ENCODE results near the gene ADARB2.

Gene ADARB2

DNA sequence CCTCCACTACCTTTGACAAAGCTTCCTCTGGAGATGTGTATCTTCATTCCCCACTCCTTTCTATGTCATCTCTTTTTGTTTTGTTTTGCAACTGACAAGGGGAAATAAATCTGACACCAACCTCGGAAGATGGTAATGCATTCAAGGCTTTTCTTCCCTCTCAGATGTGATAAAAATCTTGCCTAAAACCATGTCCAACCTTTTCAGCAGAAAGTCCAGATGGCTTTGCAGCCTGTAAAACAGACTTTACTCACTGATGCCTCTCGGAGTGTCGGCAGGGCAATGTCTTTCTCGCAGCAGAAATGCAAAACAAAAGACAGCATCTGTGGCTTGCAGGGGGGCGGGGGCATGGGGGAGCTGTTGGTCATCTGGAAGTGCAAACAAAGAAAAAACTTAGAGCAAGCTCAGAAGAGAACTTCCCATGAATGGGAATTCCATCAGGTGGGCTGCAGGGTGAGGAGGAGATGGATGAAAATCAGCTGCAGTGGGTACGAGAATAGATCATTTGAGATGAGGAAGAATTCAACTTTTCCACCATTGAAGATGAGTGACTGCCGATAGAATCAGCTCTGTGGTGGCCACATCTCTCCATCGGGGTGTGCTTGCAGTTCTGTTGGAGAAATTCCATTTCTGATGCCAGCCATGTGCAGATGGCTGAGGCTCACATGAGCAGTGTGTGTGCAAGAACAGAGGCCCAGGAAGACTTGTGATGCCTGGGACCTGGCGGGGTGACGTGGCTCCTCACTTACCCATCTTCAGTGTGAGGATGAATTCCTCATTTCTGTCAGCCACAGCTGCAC is 443.5 kb downstream of the ADARB2 start:
- DNase-seq: no peak

DNA sequence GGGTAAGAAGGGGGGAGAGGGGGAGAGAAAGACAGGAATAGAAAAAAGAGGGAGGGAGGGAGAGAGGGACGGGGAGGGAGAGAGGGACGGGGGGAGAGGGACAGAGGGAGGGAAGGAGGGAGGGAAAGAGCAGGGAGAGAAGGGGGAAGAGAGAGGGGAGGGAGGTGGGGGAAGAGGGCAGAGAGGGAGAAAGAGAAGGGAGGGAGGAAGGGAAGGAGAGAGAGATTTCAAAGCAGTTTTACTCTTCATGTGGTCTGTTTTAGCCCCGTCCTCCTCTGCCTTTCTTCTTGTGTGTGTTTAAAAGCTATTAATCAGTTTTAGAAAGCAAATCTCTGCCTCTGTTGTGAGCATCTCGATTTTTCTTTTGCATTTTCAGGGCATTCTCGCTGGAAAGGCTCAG is 444.2 kb downstream of the ADARB2 start:
- DNase-seq: no peak

DNA sequence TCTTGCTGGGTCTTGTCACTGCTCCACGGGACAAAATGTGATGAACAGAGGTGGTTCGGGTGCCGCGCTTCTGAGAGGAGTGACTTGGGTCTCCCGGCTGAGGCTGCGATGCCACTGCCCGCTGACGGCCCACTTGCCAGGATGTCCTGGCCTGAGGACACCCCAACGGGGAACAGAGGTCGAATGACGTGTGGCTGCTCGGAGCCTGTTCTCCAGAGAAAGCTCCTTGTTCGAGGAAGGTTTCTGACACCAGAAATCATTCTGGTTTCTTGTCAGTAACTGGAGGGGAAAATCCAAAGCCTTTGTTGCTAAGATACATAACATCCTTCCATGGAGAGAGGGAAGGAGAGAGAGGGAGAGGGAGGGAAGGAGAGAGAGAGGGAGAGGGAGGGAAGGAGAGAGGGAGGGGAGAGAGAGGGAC is 444.7 kb downstream of the ADARB2 start:
- no peak for DNase-seq

DNA sequence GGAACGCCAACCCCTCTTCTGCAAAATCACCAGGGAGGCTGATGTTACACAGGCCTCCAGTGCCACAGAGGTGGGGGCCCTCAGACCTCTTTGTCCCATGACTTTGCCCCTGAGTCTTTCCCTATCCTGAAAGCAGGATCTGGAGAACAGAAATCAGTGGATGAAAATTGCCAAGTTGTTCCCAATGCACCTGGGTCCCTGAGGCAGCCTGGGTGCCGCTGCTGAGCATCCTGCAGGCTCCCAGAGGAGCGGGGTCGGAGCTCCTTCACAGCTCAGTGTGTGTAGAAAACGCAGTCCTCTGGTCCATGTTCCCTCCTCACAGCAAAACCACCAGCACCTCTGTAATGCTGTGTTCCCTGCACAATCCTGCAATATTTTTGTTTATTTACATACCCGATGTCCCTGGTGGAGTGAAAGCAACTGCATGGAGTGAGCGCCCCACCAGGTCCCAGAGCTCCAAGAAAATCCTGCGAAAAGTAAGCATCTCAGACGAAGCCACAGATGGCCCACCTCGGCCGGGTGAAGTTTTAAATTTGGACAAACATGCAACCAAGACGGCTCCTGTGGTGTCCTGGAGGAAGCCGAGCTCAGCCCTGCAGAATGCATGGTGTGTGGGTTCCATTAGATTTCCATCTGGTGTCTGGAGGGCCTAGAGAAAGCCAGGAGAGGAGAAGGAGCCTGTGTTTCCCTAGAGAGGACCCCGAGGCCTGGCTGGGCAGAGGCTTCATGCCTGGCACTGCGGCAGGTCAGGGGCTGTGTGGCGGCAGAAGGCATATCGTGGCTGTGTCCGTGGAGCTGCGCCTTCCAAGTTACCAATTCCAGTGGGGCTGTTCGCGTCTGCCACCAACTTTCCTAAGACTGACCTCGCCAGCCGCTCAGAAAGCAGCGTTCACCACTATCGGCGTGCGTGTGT is 445.9 kb downstream of the ADARB2 start:
- no peak for DNase-seq

DNA sequence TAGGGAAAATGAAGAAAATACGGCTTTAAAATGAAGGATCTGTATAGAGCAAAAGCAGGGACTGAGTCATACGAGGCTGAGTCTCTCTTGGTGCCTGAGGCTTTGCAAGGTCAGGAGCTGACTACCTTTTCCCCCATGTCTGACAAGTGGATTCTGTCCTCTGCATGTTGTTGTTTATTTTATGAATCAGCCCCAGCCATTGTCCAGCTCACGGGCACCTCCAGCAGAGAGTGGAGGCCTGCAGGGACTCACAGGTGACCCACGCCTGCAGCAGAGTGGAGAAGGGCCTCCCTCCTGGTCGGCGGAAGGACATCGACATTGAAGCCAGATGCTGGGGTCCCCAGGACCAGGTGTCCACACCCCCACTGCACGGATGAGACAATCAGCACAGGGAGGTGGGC is 447.3 kb downstream of the ADARB2 start:
- no peak for DNase-seq

DNA sequence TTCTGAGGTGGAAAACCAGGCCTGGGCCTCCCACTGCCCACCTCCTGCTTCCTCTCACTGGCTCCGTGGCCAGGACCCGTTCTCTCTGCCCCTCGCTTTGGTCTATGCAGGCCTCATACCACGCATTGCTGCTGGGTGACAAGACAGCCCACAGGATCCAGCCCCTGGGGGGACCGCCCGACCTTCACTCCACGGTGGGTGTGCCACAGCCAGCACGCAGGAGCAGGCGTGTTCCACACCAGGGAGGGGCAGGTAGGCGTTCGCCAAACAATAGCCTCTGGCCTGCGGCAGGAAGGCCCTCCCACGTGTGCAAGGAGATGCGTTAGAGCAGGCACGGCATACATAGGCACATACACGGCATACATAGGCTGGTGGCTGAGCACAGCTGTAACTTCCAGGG is 447.7 kb downstream of the ADARB2 start:
- DNase-seq: no peak

DNA sequence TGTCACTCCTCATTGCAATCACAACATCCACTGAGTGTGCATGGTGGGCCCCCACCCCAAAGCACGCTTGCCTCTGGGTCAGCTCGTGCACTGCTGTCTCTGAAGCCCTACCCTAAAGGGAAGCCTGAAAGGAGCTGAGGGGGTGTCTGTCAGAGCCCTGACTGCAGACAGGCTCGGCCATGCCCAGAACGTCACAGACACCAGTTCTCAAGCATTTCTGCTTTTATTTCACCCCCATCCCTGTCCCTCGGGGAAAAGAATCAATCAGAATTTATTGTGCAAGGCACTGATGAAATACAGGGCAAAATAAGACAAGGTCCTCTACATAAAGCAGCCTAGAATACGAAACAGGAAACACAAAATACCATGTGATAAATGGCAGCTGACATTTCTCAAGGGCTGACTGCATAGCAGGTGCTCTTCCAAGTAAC is 449.3 kb downstream of the ADARB2 start:
- no peak for DNase-seq

DNA sequence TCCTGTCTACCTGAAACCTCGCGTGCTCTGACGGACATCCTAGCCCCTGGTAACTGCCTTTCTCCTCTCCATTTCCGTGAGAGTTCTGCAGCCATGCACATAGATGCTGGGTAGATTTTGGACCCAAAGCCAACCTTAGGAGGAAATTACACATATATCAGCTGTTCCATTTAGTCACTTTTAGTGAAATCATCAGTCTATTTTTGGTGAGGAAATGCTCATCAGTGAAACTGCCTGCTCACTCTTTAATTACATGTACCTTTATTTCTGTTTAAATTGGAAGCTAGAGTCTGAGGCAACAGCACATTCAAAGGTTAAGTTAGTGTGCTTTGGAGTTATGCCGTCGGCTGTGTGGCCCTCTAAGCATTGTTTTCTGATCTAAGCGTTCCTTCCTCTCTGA is 449.8 kb downstream of the ADARB2 start:
- DNase-seq: no peak

DNA sequence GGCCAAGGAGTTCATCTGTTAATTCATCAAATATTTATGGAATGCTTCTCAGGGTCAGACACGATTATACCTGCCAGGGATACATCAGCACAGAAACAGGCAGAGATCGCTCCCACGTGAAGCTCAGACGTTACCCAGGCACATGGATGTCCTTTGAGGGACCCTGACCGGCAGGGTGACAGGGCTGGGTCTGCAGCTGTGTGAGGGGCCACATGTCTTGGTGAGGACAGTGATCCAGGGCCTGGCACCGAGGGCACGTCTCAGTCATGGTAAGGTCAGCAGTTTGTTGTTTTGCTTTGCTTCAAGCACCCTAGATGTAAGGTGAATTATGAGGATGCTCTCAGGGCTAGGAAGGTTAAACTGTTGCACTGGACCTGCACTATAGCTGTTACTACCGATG is 453.2 kb downstream of the ADARB2 start:
- DNase-seq: no peak

DNA sequence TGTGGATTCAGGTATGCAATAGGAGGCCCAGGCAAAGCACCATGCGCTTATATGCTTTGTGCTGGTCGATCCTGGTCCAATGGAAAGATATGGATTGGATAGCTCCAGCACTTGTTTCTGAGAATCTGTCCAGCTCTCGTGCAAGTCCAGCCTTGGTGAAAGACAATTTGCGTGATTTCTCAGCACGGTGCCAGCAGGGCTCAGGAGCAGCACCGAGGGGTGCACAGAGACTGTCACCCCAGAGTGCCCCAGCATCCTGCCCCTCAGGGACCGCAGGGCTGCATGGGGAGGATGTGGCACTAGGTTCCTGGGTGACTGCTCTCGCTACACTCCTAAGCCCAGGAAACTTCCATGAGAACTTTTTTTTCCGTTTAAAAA is 455.9 kb downstream of the ADARB2 start:
- no peak for DNase-seq

DNA sequence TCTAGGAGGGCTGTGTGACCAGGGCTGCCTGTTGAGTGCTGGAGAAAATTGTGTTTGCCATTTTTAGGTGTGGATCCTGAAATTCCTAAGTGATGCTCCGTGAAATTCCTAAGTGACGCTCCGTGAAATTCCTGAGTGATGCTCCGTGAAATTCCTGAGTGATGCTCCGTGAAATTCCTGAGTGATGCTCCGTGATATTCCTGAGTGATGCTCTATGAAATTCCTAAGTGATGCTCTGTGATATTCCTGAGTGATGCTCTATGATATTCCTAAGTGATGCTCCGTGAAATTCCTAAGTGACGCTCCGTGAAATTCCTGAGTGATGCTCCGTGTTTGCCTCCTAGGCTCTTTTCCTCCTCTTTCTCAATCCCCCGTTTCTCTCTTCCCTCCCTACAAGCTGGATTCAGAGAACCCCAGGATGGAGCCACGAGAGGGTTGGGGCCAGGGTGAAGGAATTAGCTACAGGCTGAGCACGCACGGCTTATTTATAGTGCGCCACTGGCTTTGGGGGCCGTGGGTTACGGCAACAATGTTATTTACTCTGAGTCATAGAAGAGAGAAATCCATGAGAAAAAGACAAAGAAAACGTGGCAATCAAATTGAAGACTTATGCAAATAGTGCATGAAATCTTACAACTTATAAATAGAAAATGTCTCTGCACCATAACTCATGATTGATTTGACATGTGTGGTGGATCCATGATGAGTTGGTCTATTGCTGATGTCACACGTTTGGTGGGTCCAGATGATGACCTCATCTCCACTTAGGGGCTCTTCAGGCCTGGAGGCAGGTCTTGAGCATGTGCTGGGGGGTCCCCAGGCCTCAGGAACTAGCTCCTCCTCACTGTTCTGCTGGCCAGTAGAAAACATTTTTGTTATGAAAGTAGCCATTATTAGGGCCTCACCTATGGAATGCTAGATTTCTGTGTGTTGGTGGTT is 456.6 kb downstream of the ADARB2 start:
- no peak for DNase-seq

DNA sequence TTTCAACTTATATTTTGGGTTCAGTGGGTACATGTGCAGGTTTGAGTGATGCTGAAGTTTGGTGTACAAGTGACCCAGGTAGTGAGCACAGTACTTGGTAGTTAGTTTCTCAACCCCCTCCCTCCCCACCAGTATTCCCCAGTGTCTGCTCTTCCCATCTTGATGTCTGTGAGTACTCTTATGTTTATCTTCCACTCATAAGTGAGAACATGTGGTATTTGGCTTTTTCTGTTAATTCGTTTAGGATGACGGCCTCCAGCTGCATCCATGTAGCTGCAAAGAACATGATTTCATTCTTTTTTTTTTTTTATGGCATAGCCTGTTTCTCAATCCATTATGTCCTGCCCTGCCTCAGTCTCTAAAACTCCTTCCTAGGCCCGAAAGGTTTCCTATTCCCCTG is 459.0 kb downstream of the ADARB2 start:
- no peak for DNase-seq

DNA sequence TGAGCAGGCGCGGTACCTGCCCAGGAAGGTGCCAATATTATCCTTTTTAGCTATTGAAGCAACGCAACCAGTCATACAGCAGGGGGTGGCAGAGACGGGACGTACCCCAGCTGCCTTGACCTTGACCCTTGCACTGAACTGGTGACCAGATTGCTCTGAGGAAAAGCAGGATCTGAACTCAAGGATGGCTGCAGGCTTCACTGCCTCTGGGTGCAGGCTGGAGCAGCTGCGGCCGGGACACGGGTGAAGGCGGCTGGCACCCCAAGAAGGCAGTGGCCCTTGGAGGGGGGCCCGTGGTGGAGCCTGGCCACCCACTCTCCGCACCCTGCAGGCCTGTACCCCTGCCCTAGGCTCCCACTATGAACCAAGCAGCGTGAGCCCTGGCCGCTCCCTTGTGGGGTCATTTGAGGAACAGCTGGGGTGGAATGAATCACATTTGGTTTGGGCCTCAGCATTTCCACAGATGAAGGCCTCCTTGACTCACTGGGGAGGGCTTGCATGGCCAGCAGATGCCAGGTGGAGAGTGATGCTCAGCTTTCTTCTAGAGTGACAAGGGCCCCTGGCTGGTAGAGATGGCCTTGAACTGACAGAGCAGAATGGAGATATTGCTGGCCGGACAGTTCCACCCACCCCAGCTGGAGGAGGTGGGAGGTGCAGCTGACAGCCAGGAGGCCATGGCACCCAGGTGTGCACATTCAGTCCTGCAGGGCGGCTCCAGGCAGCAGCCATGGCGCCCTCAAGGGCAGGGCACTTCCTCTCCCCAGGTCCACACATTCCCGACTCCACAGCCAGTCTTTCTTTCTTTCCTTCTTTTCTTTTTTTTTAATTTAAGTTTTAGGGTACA is 462.4 kb downstream of the ADARB2 start:
- DNase-seq: no peak

DNA sequence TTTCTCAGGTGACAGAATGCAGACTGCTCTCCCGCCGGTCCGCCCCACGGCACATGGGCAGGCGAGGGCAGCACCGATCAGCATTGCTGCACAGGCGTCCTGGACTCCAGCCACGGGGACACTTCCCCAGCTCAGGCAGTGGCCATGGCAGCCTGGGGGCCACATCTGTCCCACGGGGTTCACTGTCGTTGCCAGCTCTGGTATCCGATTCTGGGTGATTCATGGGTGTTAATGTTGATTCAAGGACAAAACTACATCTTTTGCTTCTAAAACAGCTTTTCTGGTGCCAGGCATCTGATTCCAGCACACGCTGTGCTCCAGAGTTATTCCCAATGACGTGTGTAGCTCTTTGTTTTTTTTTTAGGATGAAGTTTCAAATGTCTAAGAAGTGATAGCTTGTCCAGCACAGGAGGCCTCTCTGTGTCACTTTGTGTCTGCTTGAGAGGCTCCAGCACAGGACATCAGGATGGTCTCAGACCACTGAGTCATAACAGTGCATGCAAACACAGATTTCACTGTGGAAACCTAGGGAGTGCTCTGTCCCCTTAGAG is 463.1 kb downstream of the ADARB2 start:
- no peak for DNase-seq

DNA sequence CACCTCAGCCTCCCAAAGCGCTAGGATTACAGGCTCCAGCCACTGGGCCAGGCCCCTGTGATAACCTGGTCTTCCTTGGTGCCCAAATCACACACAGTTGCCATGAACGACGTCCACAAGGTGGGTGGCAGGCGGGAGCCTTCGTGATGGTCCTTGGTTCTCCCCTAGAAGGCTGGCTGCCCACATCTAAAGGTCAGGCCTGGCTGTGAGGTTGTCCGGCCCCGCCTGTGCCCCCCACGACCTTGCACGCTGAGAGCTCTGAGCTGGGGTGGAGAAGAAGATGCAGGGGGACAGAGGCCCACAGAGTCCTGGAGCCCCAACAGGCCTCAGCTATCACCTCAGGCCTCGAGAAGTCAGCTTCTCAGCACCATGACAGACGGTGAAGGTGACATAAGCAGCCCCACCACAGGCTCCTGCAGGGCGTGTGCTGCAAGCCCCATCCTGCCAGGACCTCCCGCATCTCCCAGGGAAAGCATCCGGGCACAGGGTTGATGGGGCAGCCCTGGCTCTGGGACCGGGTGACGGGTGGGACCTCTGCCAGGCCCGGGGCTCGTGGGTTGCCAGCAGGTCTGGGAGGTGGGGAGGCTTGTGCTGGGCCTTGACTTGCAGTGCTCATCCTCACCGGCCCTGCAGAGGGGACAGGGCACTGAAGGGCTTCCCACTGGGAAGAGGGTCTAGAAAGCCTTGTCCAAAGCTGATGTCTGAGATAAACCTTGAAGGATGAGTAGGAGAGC is 463.8 kb downstream of the ADARB2 start:
- no peak for DNase-seq

DNA sequence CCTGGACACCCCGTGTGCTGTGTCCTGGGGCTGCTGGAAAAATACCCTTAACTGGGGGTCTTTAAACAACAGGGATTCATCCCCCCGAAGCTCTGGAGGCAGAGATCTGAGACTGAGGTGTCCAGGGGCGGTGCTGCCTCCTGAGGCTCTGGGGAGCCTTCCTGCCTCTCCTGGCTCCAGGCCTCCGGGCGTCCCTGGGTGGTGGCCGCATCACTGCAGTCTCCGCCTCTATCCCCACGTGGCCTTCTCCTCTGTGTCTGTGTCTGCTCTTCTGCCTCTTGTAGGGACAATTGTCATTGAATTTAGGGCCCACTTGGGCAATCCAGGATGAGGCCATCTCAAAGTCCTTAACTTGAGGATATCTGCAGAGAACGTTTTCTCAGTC is 464.6 kb downstream of the ADARB2 start:
- DNase-seq: no peak

DNA sequence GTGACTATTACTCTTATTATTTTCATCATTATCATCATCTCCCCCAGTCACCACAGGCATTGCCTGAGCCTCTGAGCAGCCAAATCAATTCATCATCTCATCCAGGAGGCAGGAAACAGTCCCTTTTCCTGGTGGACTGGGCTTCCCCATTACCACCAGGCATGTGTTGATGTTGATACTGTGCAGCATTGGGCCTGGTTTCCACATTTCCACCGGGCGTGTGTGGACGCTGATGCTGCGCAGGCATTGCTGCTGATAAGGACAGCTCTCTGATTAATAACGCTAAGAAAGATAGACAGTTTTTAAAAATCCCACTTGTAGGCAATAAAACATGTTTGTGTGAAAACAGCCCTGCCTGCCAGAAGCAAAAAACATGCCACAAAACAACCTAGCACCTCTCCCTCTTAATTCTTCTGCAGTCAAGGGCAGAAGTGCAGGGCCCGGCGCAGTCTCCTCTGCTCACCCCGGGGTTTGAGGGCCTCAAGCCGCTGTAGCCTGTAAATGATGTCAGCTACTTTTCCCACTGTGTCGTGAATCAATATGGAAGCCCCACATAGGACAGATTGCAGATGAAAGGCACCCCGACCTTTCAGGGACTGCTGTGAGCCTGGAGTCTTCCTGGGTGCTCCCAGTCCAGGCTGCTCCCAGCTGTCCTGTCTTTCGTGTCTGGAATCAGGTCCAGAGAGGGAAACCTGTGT is 465.1 kb downstream of the ADARB2 start:
- no peak for DNase-seq

DNA sequence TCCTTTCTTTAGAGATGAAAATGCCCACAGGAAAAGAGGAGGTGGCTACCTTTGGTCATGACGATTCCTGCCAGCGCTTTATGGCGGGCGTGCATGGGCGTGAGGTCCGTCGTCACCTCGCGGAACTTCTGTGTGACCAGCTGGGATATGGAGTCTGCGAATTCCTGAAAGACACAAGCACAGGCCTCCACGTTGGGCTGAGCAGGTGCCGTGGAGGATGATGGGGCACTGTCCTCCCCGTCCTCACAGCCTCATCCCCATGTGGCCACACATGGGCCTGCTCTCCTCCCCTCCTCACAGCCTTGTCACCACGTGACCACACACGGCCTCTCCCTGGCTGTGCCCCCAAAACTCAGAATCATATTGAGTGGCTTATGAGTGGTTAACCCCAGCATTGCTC is 466.4 kb downstream of the ADARB2 start:
- DNase-seq: no peak

DNA sequence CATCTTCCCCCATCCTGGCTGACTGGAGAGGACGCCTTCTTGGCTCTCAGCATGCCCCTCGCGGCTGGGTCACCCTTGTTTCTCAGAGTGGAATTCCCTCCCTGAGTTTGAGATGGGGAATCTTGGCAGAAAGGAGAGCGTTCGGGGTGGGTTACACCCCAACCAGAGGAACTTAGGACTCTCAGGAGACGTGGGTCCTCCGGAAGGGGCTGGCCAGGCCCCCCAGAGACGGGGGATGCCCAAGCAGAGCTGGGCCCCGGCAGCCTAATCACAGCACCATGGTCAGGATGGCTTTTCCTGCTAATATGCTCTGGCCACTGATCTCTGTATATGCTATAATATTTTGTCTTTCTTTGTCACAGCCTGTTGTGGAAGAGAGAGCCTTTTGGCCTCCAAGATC is 466.8 kb downstream of the ADARB2 start:
- no peak for DNase-seq

DNA sequence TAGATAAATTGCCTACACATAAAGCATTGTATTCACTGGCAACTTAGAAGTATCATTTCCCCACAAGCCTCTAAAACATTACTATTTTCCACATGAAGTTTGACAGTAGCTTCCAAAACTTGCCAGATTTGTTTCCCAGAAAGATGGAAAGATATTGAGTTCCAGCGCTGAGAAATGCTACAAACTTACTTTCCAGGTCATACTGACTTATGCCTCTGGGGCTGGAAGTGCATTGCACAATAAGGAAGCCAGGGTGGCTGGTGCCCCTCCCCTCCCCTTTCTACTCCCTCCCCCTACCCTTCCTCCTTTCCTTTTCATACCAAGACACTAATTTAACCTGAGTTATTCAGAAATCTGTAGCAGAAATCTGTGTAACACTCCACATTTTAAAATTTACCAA is 468.5 kb downstream of the ADARB2 start:
- no peak for DNase-seq

All from stimulated activated naive CD4-positive, alpha-beta T cell (primary cell).